SK-N-SH (cell line): Measurements from ENCODE around the gene CAV1. TPM values are rescaled to one million over a fixed set of nuclear protein-coding genes. Genes with fewer than 3 reads are reported as not detected.

ENCODE experiments used
- CTCF ChIA-PET: fragments of 300-600, 350-600 bp; formaldehyde crosslinking; extraction: SDS; loops from one replicate; lab custom pipeline; 2021; lab: Yijun Ruan, JAX
- POLR2A ChIA-PET: fragments of 350-600 bp; sonication (Branson Sonifier 250); formaldehyde crosslinking; extraction: SDS; loops from one replicate; lab custom pipeline; 2020; ENCODE audit warnings: antibody characterized with exemption, inconsistent platforms; lab: Yijun Ruan, JAX
- DNase-seq: peaks from one replicate; pipeline ENCODE4 v3.0.0; 2012
- H2AFZ ChIP-seq: fragments of 200-600 bp; sonication (generic); 2 replicates; pipeline ENCODE4 v1.8.1; 2016; ENCODE audit warnings: antibody characterized with exemption, mild to moderate bottlenecking, low read depth
- H3F3A ChIP-seq: fragments of 200-600 bp; sonication (generic); replicated peaks from 2 replicates; pipeline ENCODE3; 2016; ENCODE audit warnings: antibody characterized with exemption, mild to moderate bottlenecking; ENCODE audit not compliant: insufficient read depth
- H3K27ac ChIP-seq, 2 experiments: fragments of 200-500 bp in 1 of 2; fragments of 200-600 bp in 1 of 2; sonication (Bioruptor generic) in 1 of 2; sonication (generic), shearing (Covaris generic) in 1 of 2; 2 replicates each; pipeline versions ENCODE4 v1.5.1 to v1.6.1; 2014 to 2016; ENCODE audit warnings: low read depth in 2 of 2, inconsistent platforms in 1 of 2, low read length in 1 of 2, mild to moderate bottlenecking in 1 of 2, mixed read lengths in 1 of 2
- H3K27me3 ChIP-seq: fragments of 200-600 bp; sonication (generic), shearing (Covaris generic); 2 replicates; pipeline ENCODE4 v1.6.1; 2016; ENCODE audit warnings: mixed run types; ENCODE audit not compliant: insufficient read depth
- H3K36me3 ChIP-seq, 2 experiments: fragments of 200-500 bp in 1 of 2; fragments of 200-600 bp in 1 of 2; sonication (Bioruptor generic) in 1 of 2; sonication (generic) in 1 of 2; replicated peaks in 1 of 2; 2 replicates each; pipeline versions ENCODE3 to v1.5.1; 2014 to 2016; ENCODE audit warnings: low read length in 1 of 2, mild to moderate bottlenecking in 1 of 2; ENCODE audit not compliant: insufficient read depth in 2 of 2, control insufficient read depth in 1 of 2
- H3K4me1 ChIP-seq, 2 experiments: fragments of 200-500 bp in 1 of 2; fragments of 200-600 bp in 1 of 2; sonication (Bioruptor generic) in 1 of 2; sonication (generic), shearing (Covaris generic) in 1 of 2; 2 replicates each; pipeline versions ENCODE4 v1.5.1 to v1.6.1; 2014 to 2016; ENCODE audit warnings: low read depth in 1 of 2, low read length in 1 of 2, mixed run types in 1 of 2; ENCODE audit not compliant: insufficient read depth in 2 of 2, control insufficient read depth in 1 of 2
- H3K4me2 ChIP-seq: fragments of 200-600 bp; sonication (generic), shearing (Covaris generic); 2 replicates; pipeline ENCODE4 v1.6.1; 2017; ENCODE audit warnings: mixed run types
- H3K4me3 ChIP-seq, 2 experiments: fragments of 200-500 bp in 1 of 2; fragments of 200-600 bp in 1 of 2; sonication (Bioruptor generic) in 1 of 2; sonication (generic), shearing (Covaris generic) in 1 of 2; 2 replicates each; pipeline versions ENCODE4 v1.5.1 to v1.8.1; 2014 to 2016; ENCODE audit warnings: low read depth in 2 of 2, inconsistent platforms in 1 of 2, low read length in 1 of 2, mild to moderate bottlenecking in 1 of 2, mixed read lengths in 1 of 2, moderate library complexity in 1 of 2
- H3K79me2 ChIP-seq: fragments of 200-600 bp; sonication (generic); 2 replicates; pipeline ENCODE4 v1.8.1; 2017; ENCODE audit warnings: mild to moderate bottlenecking; ENCODE audit not compliant: insufficient read depth
- H3K9ac ChIP-seq: fragments of 200-600 bp; sonication (generic); 2 replicates; pipeline ENCODE4 v1.6.1; 2017; ENCODE audit warnings: mixed run types
- H3K9me2 ChIP-seq: fragments of 200-600 bp; sonication (generic); 2 replicates; pipeline ENCODE4 v1.6.1; 2017; ENCODE audit warnings: mixed run types
- H3K9me3 ChIP-seq: fragments of 200-600 bp; sonication (generic); 2 replicates; pipeline ENCODE4 v1.6.1; 2017; ENCODE audit warnings: mixed run types, mild to moderate bottlenecking, moderate library complexity
- H4K20me1 ChIP-seq: fragments of 200-600 bp; sonication (generic); 2 replicates; pipeline ENCODE4 v1.6.1; 2017; ENCODE audit warnings: mild to moderate bottlenecking, mixed run types; ENCODE audit not compliant: insufficient read depth
- CHD2 ChIP-seq: fragments of 150-350 bp; IDR thresholded peaks from 2 replicates; pipeline ENCODE4 v1.6.1; 2018; ENCODE audit warnings: low read length; ENCODE audit not compliant: partially characterized antibody
- CTCF ChIP-seq: fragments of 200-600 bp; sonication (generic); IDR thresholded peaks from 2 replicates; pipeline ENCODE4 v1.6.1; 2017; ENCODE audit warnings: antibody characterized with exemption, mild to moderate bottlenecking, moderate library complexity
- ELF1 ChIP-seq: IDR thresholded peaks from 2 replicates; pipeline ENCODE4 v1.4.0; 2012
- EZH2phosphoT487 ChIP-seq: fragments of 200-600 bp; sonication (generic); IDR thresholded peaks from 2 replicates; pipeline ENCODE4 v1.6.1; 2017; ENCODE audit warnings: low read depth, mixed run types, mild to moderate bottlenecking, antibody characterized with exemption, moderate library complexity, borderline replicate concordance
- FOSL2 ChIP-seq: IDR thresholded peaks from 2 replicates; pipeline ENCODE4 v1.4.0; 2012; ENCODE audit warnings: low read depth, mild to moderate bottlenecking, moderate library complexity, borderline replicate concordance
- FOXJ3 ChIP-seq: sonication (generic); formaldehyde crosslinking; IDR thresholded peaks from 2 replicates; pipeline ENCODE4 v1.5.1; 2020; ENCODE audit warnings: mild to moderate bottlenecking, missing genetic modification reagents
- GATA2 ChIP-seq: sonication (generic); formaldehyde crosslinking; IDR thresholded peaks from 2 replicates; pipeline ENCODE4 v1.5.0; 2020; ENCODE audit warnings: mild to moderate bottlenecking, missing genetic modification reagents
- JUND ChIP-seq: IDR thresholded peaks from 2 replicates; pipeline ENCODE4 v1.4.0; 2012
- MAX ChIP-seq: IDR thresholded peaks from 2 replicates; pipeline ENCODE4 v1.4.0; 2012; ENCODE audit warnings: low read depth
- MEF2A ChIP-seq: IDR thresholded peaks from 2 replicates; pipeline ENCODE4 v1.4.0; 2012; ENCODE audit warnings: low read depth, borderline replicate concordance
- NFIC ChIP-seq: IDR thresholded peaks from 2 replicates; pipeline ENCODE4 v1.4.0; 2012; ENCODE audit warnings: borderline replicate concordance
- NRF1 ChIP-seq: IDR thresholded peaks from 2 replicates; pipeline ENCODE4 v1.6.1; 2012; ENCODE audit warnings: low read depth, mild to moderate bottlenecking, low read length
- PBX3 ChIP-seq: IDR thresholded peaks from 2 replicates; pipeline ENCODE4; 2012
- POLR2AphosphoS5 ChIP-seq: IDR thresholded peaks from 2 replicates; pipeline ENCODE4 v1.6.1; 2012; ENCODE audit warnings: low read depth, low read length
- RAD21 ChIP-seq: IDR thresholded peaks from 2 replicates; pipeline ENCODE4 v1.6.1; 2012; ENCODE audit warnings: mild to moderate bottlenecking, low read length
- RCOR1 ChIP-seq: fragments of 150-350 bp; IDR thresholded peaks from 2 replicates; pipeline ENCODE4 v1.6.1; 2017; ENCODE audit warnings: antibody characterized with exemption, low read length
- RFX5 ChIP-seq: IDR thresholded peaks from 2 replicates; pipeline ENCODE4 v1.6.1; 2012; ENCODE audit warnings: mild to moderate bottlenecking, improper control_type of control experiment, low read length
- SIN3A ChIP-seq: IDR thresholded peaks from 2 replicates; pipeline ENCODE4 v1.6.1; 2012; ENCODE audit warnings: low read depth, mild to moderate bottlenecking, low read length, moderate library complexity, borderline replicate concordance
- SMC3 ChIP-seq: IDR thresholded peaks from 2 replicates; pipeline ENCODE4 v1.6.1; 2012; ENCODE audit warnings: low read depth, low read length, improper control_type of control experiment
- TAF1 ChIP-seq: IDR thresholded peaks from 2 replicates; pipeline ENCODE4 v1.6.1; 2012; ENCODE audit warnings: low read depth, mild to moderate bottlenecking, low read length, moderate library complexity, borderline replicate concordance
- TCF12 ChIP-seq: IDR thresholded peaks from 2 replicates; pipeline ENCODE4 v1.4.0; 2012
- USF1 ChIP-seq: IDR thresholded peaks from 2 replicates; pipeline ENCODE4 v1.4.0; 2012; ENCODE audit warnings: low read depth, borderline replicate concordance
- USF2 ChIP-seq: fragments of 150-350 bp; IDR thresholded peaks from 2 replicates; pipeline ENCODE4 v1.6.1; 2017; ENCODE audit warnings: antibody characterized with exemption, low read length, low read depth, borderline replicate concordance
- YY1 ChIP-seq: IDR thresholded peaks from 2 replicates; pipeline ENCODE4 v1.4.0; 2012; ENCODE audit warnings: low read depth, mild to moderate bottlenecking
- WGBS: methylation state at CpG from one replicate; pipeline ENCODE4 v1.1.6; 2017; ENCODE audit warnings: low lambda C conversion rate; 5-methylcytosine and 5-hydroxymethylcytosine counted together
- polyA plus RNA-seq, 3 experiments: library from polyadenylated mRNA; depleted of rRNA; stranded (reverse); fragments of >200 nt; gene quantifications; 2 replicates each; pipeline ENCODE4 v1.2.3, GENCODE V29; 2012
- TF ChIP-seq, protein P1 (sequence below): fragments of 150-350 bp; IDR thresholded peaks from 2 replicates; pipeline ENCODE4 v1.6.1; 2016; ENCODE audit warnings: mild to moderate bottlenecking, low read depth, low read length
- TF ChIP-seq, protein P2 (sequence below): IDR thresholded peaks from 2 replicates; pipeline ENCODE4 v1.6.1; 2012; ENCODE audit warnings: mild to moderate bottlenecking, low read depth, low read length, moderate library complexity

CAV1 gene
- polyA plus RNA-seq, 1 of the 3 experiments (the other 2 are of a cell fraction): 968 TPM

- peak overlapping the region; percentile 48; the same call in 1 of the 2 replicates for H3K9ac ChIP-seq
- WGBS: 4% methylated on average over 3 of the region's 3 CpGs
- no peak for DNase-seq
- H3K4me3 ChIP-seq: no peak overlapping the region
- peaks cover 66% of the 10 kb centered on the region for H3F3A ChIP-seq
- H3K36me3 ChIP-seq: no peaks in the 10 kb centered on the region
- no peaks in the 10 kb centered on the region for H3K79me2 ChIP-seq
- CTCF ChIA-PET: no interaction called here
- H3K27me3 ChIP-seq: no peaks in the 10 kb centered on the region
- H3K4me2 ChIP-seq: peak overlapping the region; percentile 47
- POLR2A ChIA-PET: no interaction called here
- no peaks in the 10 kb centered on the region for H3K9me2 ChIP-seq
- H4K20me1 ChIP-seq: no peaks in the 10 kb centered on the region
- H3K9me3 ChIP-seq: no peaks in the 10 kb centered on the region
- peaks cover 0 to 56% of the 10 kb centered on the region in 2 experiments; a peak in 3 of 4 replicates for H3K4me1 ChIP-seq
- H2AFZ ChIP-seq: peak overlapping the region; percentile 55; the same call in 1 of the 2 replicates
- peak overlapping the region; percentile 51 to 99; a peak in 3 of 4 replicates for H3K27ac ChIP-seq
- TF ChIP-seq RFX5 (no peak), USF1 (no peak), TCF12 (peak; percentile 91), SIN3A (no peak), RCOR1 (no peak), CTCF (no peak), FOSL2 (peak; percentile 98), MEF2A (0 out of 2 replicates have a peak, but pooled peaks have one; percentile 14), NFIC (peak; percentile 93), CHD2 (no peak), USF2 (no peak), RAD21 (no peak), YY1 (no peak), NRF1 (no peak), JUND (peak; percentile 95), MAX (peak; percentile 67), SMC3 (no peak), FOXJ3 (CRISPR knock-in tag) (no peak), PBX3 (peak; percentile 80), ELF1 (0 out of 2 replicates have a peak, but pooled peaks have one; percentile 11), TAF1 (peak; percentile 37; the same call in 1 of the 2 replicates), POLR2AphosphoS5 (peak; percentile 81; the same call in 1 of the 2 replicates), GATA2 (CRISPR knock-in tag) (no peak), EZH2phosphoT487 (no peak)
- TF ChIP-seq, protein P1, sequence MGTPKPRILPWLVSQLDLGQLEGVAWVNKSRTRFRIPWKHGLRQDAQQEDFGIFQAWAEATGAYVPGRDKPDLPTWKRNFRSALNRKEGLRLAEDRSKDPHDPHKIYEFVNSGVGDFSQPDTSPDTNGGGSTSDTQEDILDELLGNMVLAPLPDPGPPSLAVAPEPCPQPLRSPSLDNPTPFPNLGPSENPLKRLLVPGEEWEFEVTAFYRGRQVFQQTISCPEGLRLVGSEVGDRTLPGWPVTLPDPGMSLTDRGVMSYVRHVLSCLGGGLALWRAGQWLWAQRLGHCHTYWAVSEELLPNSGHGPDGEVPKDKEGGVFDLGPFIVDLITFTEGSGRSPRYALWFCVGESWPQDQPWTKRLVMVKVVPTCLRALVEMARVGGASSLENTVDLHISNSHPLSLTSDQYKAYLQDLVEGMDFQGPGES: no peak
- TF ChIP-seq, protein P2, sequence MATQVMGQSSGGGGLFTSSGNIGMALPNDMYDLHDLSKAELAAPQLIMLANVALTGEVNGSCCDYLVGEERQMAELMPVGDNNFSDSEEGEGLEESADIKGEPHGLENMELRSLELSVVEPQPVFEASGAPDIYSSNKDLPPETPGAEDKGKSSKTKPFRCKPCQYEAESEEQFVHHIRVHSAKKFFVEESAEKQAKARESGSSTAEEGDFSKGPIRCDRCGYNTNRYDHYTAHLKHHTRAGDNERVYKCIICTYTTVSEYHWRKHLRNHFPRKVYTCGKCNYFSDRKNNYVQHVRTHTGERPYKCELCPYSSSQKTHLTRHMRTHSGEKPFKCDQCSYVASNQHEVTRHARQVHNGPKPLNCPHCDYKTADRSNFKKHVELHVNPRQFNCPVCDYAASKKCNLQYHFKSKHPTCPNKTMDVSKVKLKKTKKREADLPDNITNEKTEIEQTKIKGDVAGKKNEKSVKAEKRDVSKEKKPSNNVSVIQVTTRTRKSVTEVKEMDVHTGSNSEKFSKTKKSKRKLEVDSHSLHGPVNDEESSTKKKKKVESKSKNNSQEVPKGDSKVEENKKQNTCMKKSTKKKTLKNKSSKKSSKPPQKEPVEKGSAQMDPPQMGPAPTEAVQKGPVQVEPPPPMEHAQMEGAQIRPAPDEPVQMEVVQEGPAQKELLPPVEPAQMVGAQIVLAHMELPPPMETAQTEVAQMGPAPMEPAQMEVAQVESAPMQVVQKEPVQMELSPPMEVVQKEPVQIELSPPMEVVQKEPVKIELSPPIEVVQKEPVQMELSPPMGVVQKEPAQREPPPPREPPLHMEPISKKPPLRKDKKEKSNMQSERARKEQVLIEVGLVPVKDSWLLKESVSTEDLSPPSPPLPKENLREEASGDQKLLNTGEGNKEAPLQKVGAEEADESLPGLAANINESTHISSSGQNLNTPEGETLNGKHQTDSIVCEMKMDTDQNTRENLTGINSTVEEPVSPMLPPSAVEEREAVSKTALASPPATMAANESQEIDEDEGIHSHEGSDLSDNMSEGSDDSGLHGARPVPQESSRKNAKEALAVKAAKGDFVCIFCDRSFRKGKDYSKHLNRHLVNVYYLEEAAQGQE: 0 out of 2 replicates have a peak, but pooled peaks have one; percentile 13
Measured at GRCh38 chr7:116569737-116570136, 44.9 kb downstream of the CAV1 start.
